Measurements from ENCODE around the gene EVC. TPM values are rescaled to one million over a fixed set of nuclear protein-coding genes. Genes with fewer than 3 reads are reported as not detected.
A peak's percentile ranks its signal among the peaks of the same experiment; 100 is the strongest.

EVC gene
- polyA plus RNA-seq, 4 donors, result 0.22 to 2.4 (median 1.1) TPM

DNA sequence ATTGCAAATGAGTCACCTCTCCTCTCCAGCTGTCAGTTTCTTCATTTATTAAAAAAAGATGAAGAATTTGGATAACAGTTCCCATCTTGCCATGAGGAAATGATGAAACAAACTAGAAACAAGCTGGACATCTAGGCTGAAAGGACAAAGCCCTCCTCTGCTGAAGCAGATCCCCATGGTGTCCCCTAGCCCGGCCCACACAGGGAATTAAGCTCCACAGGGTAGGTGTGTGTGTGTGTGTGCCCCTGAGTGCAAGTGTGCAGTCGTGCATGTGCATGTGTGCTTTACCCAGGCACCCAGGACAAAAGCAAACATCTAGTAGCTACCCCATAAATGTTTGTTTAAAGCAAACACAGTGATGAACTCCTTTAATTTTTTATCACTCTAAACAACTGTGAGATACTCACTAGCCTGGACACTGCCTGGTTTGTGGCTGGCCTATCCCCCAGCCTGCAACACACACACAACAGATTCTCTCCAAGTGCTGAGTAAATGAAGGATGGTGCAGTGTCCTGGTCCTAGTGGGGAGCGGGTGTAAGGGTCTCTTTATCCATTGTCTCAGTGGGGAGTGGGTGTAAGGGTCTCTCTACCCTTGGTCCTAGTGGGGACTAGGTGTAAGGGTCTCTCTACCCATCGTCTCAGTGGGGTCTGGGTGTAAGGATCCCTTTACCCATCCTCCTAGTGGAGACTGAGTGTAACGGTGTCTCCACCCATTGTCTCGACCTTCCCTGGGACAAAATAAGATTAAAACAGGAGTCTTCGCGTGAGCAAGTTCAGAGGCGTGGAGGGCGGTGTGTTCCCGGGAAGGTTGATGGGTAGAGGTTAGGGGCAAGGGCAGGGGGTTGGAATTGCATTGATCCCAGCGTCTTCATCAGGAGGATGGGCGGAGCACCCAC lies 688 bp upstream of the EVC start:
- Histone ChIP-seq H3K36me3 (ENCODE audit: control insufficient read depth in 3 of 3, insufficient read depth in 2 of 3, low read depth in 1 of 3, low read length in 3 of 3) (no peaks in the 10 kb centered on the region), H3K4me1 (ENCODE audit: control insufficient read depth in 3 of 3, insufficient read depth in 2 of 3, low read depth in 1 of 3, low read length in 2 of 3) (peaks cover 0 to 6% (median 0%) of the 10 kb centered on the region in 3 donors), H3K27me3 (ENCODE audit: control insufficient read depth in 3 of 3, insufficient read depth in 3 of 3, low read length in 3 of 3) (peaks cover 4 to 53% (median 9%) of the 10 kb centered on the region in 3 donors), H3K4me3 (ENCODE audit: low read depth in 1 of 3, low read length in 3 of 3) (peak overlapping the region in 1 of 3 donors; percentile 31), H3K9me3 (ENCODE audit: control insufficient read depth in 2 of 2, insufficient read depth in 1 of 2, low read depth in 1 of 2, low read length in 1 of 2) (peaks cover 0 to 6% of the 10 kb centered on the region in 2 donors), H3K27ac (ENCODE audit: low read depth in 1 of 3, low read length in 2 of 3) (peak overlapping the region in 2 of 3 donors; percentile 40 to 46)
- FAIRE-seq (no peak), DNase-seq (no peak)
- 13 to 17% (median 15%) methylated on average over 13 of the region's 13 CpGs for WGBS, 3 donors

DNA sequence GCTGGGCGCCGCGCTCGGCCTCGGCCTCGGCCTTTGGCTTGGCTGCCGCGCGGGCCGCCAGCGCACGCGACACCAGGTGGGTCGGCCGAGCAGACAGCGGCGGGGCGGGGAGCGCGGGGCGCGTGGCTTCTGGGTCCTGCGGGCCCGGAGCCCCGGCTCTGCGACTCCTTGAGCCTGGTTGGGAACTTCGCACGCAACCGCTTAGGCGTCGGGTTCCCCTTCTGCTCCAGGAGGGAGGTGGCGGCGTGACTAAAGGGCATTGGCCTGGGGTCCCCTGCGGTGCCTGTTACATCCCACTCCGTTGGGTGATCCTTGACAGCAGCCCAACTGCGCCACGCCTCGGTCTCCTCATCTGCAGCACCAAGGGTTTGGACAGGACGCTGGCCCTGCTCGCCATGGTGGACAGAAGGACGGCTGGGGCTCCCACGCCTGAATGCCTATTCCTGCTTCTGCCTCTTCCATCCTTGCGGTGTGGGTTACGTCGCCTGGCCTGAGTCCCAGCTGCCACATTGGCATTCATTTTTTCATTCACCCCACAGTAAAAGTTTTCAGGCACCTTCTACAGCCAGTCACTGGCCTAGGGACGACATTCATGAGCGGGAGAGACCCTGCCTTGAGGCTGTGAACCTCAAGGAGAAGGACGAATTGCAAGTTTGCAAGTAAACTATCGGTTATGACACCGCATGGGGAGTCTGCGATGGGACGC lies 631 bp downstream of the EVC start:
- peaks cover 0 to 7% of the 10 kb centered on the region in 2 donors for H3K9me3 ChIP-seq (ENCODE audit: control insufficient read depth in 2 of 2, insufficient read depth in 1 of 2, low read depth in 1 of 2, low read length in 1 of 2)
- H3K4me1 ChIP-seq (ENCODE audit: control insufficient read depth in 3 of 3, insufficient read depth in 2 of 3, low read depth in 1 of 3, low read length in 2 of 3), result peaks cover 0 to 6% (median 0%) of the 10 kb centered on the region in 3 donors
- H3K27me3 ChIP-seq (ENCODE audit: control insufficient read depth in 3 of 3, insufficient read depth in 3 of 3, low read length in 3 of 3), result peaks cover 4 to 53% (median 9%) of the 10 kb centered on the region in 3 donors
- H3K27ac ChIP-seq (ENCODE audit: low read depth in 1 of 3, low read length in 2 of 3), result no peak overlapping the region
- peak in 1 of 2 donors; percentile 24 for DNase-seq
- no peaks in the 10 kb centered on the region for H3K36me3 ChIP-seq (ENCODE audit: control insufficient read depth in 3 of 3, insufficient read depth in 2 of 3, low read depth in 1 of 3, low read length in 3 of 3)
- 17 to 28% (median 26%) methylated on average over 40 to 52 of the region's 52 CpGs for WGBS, 3 donors
- FAIRE-seq, result no peak
- peak overlapping the region in 2 of 3 donors; percentile 24 to 32 for H3K4me3 ChIP-seq (ENCODE audit: low read depth in 1 of 3, low read length in 3 of 3)

DNA sequence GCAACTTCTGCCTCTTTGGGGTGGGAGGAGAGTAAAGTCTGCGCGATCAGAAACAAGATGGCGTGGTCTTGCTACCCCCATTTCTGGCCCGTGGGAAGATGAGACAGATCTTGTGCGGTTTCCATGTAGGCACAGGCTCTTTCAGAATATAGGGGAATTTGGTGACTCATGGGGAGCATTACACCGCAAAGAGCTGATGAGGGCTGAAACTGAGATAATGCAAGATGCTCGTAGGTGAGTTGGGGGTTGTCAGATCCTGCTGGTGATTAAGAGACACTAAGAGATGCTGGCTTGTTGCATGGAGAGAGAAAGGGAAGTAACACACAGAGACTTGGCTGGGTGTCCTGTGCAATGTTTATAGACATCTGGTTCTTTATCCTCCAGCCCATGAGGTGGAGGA lies 1.5 kb downstream of the EVC start:
- H3K4me3 ChIP-seq (ENCODE audit: low read depth in 1 of 3, low read length in 3 of 3), result no peak overlapping the region
- H3K27ac ChIP-seq (ENCODE audit: low read depth in 1 of 3, low read length in 2 of 3), result no peak overlapping the region
- H3K36me3 ChIP-seq (ENCODE audit: control insufficient read depth in 3 of 3, insufficient read depth in 2 of 3, low read depth in 1 of 3, low read length in 3 of 3), result no peaks in the 10 kb centered on the region
- DNase-seq (no peak), FAIRE-seq (no peak)
- 77 to 83% (median 82%) methylated on average over 7 of the region's 7 CpGs for WGBS, 3 donors
- H3K4me1 ChIP-seq (ENCODE audit: control insufficient read depth in 3 of 3, insufficient read depth in 2 of 3, low read depth in 1 of 3, low read length in 2 of 3), result peaks cover 0 to 6% (median 0%) of the 10 kb centered on the region in 3 donors
- peaks cover 2 to 45% (median 9%) of the 10 kb centered on the region in 3 donors for H3K27me3 ChIP-seq (ENCODE audit: control insufficient read depth in 3 of 3, insufficient read depth in 3 of 3, low read length in 3 of 3)
- peaks cover 0 to 7% of the 10 kb centered on the region in 2 donors for H3K9me3 ChIP-seq (ENCODE audit: control insufficient read depth in 2 of 2, insufficient read depth in 1 of 2, low read depth in 1 of 2, low read length in 1 of 2)

DNA sequence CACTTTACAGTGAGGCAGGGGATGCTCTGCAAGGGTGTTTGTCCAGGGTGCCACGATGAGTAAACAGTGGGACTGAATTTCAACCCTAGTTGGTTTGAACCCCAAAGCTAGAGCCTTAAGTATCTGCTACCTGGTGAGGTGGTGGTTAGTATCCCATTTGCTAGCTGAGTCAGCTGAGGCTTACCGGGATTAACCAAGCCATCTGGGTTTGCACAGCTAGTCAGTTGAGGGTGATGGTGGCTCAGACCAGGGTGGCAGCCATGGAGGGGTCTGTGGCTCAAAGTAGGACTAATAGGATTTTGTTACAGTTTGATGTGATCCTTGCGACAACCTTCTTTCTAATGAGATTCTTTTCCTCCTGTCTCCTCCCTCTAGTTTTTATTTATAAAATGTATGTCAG lies 1.9 kb downstream of the EVC start:
- peaks cover 2 to 41% (median 9%) of the 10 kb centered on the region in 3 donors for H3K27me3 ChIP-seq (ENCODE audit: control insufficient read depth in 3 of 3, insufficient read depth in 3 of 3, low read length in 3 of 3)
- H3K27ac ChIP-seq (ENCODE audit: low read depth in 1 of 3, low read length in 2 of 3), result no peak overlapping the region
- FAIRE-seq, result no peak
- H3K36me3 ChIP-seq (ENCODE audit: control insufficient read depth in 3 of 3, insufficient read depth in 2 of 3, low read depth in 1 of 3, low read length in 3 of 3), result no peaks in the 10 kb centered on the region
- peaks cover 0 to 2% (median 0%) of the 10 kb centered on the region in 3 donors for H3K4me1 ChIP-seq (ENCODE audit: control insufficient read depth in 3 of 3, insufficient read depth in 2 of 3, low read depth in 1 of 3, low read length in 2 of 3)
- DNase-seq, result no peak
- 80 to 89% (median 82%) methylated on average over 3 of the region's 3 CpGs for WGBS, 3 donors
- H3K4me3 ChIP-seq (ENCODE audit: low read depth in 1 of 3, low read length in 3 of 3), result no peak overlapping the region
- H3K9me3 ChIP-seq (ENCODE audit: control insufficient read depth in 2 of 2, insufficient read depth in 1 of 2, low read depth in 1 of 2, low read length in 1 of 2), result peaks cover 0 to 7% of the 10 kb centered on the region in 2 donors

DNA sequence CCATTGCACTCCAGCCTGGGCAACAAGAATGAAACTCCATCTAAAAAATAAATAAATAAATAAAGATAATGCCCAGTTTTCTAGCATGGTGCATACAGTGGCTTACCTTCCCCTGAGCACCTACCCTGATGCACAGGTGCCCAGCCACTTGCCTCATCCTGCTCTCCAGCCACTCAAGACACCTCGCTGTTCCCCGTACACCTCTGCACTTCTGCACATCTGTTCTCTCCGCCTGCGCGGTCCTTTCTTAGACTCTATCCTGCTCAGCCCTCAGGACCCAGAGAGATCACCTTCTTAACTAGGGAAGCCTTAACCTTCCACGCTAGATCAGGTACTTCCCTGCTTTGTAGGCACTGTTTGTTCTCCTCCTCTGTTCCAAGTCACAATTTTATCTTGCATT lies 2.9 kb downstream of the EVC start:
- Histone ChIP-seq H3K4me3 (ENCODE audit: low read depth in 1 of 3, low read length in 3 of 3) (no peak overlapping the region), H3K27ac (ENCODE audit: low read depth in 1 of 3, low read length in 2 of 3) (no peak overlapping the region), H3K9me3 (ENCODE audit: control insufficient read depth in 2 of 2, insufficient read depth in 1 of 2, low read depth in 1 of 2, low read length in 1 of 2) (peaks cover 0 to 7% of the 10 kb centered on the region in 2 donors), H3K27me3 (ENCODE audit: control insufficient read depth in 3 of 3, insufficient read depth in 3 of 3, low read length in 3 of 3) (peaks cover 2 to 36% (median 9%) of the 10 kb centered on the region in 3 donors), H3K4me1 (ENCODE audit: control insufficient read depth in 3 of 3, insufficient read depth in 2 of 3, low read depth in 1 of 3, low read length in 2 of 3) (no peaks in the 10 kb centered on the region), H3K36me3 (ENCODE audit: control insufficient read depth in 3 of 3, insufficient read depth in 2 of 3, low read depth in 1 of 3, low read length in 3 of 3) (no peaks in the 10 kb centered on the region)
- DNase-seq, result no peak
- WGBS, 3 donors, result 78 to 89% (median 87%) methylated on average over 6 of the region's 6 CpGs
- FAIRE-seq, result no peak

DNA sequence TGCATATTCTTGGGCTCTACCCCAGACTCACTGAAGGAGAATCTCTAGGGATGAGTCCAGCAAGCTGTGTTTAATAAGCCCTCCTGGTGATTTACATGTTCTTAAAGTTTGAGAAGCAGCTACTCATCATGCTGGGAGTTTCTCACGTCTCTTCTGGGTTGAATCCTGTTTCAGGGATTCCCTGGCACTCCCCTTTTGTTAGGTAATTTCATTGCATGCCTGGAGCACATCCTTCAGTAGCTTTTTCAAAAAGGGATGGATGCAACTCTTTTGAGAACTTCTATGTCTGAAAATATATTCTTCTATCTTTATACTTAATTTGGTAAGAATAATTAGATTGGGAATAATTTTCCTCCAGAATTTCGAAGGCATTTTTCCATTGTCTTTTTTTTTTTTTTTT lies 4.4 kb downstream of the EVC start:
- DNase-seq (no peak), FAIRE-seq (no peak)
- Histone ChIP-seq H3K36me3 (ENCODE audit: control insufficient read depth in 3 of 3, insufficient read depth in 2 of 3, low read depth in 1 of 3, low read length in 3 of 3) (peaks cover 0 to under 1% (median 0%) of the 10 kb centered on the region in 3 donors), H3K9me3 (ENCODE audit: control insufficient read depth in 2 of 2, insufficient read depth in 1 of 2, low read depth in 1 of 2, low read length in 1 of 2) (peaks cover 0 to 7% of the 10 kb centered on the region in 2 donors), H3K27me3 (ENCODE audit: control insufficient read depth in 3 of 3, insufficient read depth in 3 of 3, low read length in 3 of 3) (peaks cover 2 to 22% (median 4%) of the 10 kb centered on the region in 3 donors), H3K27ac (ENCODE audit: low read depth in 1 of 3, low read length in 2 of 3) (no peak overlapping the region), H3K4me1 (ENCODE audit: control insufficient read depth in 3 of 3, insufficient read depth in 2 of 3, low read depth in 1 of 3, low read length in 2 of 3) (no peaks in the 10 kb centered on the region), H3K4me3 (ENCODE audit: low read depth in 1 of 3, low read length in 3 of 3) (no peak overlapping the region)
- 52 to 72% (median 62%) methylated on average over 2 of the region's 2 CpGs for WGBS, 3 donors

DNA sequence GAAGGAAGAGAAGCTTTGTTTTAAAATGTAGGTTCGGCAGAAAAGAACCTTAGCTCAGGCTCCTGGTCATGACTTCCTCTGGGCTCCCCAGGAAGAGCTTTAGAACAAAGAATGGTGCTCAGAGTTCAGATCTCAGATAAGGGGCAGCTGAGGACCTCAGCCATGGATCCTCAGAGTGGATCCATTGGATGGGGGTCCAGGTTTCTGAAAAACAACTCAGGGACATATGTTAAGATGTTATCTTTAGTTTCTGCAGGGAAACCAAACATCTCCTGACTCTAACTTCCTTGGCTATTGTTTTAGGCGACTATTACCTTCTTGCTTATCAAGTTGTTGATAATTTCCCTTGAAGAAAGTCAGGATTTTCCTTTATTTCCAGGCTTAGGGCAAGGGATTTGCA lies 5.4 kb downstream of the EVC start:
- H3K4me1 ChIP-seq (ENCODE audit: control insufficient read depth in 3 of 3, insufficient read depth in 2 of 3, low read depth in 1 of 3, low read length in 2 of 3), result no peaks in the 10 kb centered on the region
- H3K4me3 ChIP-seq (ENCODE audit: low read depth in 1 of 3, low read length in 3 of 3), result no peak overlapping the region
- no peak overlapping the region for H3K27ac ChIP-seq (ENCODE audit: low read depth in 1 of 3, low read length in 2 of 3)
- peaks cover 0 to 2% (median 0%) of the 10 kb centered on the region in 3 donors for H3K36me3 ChIP-seq (ENCODE audit: control insufficient read depth in 3 of 3, insufficient read depth in 2 of 3, low read depth in 1 of 3, low read length in 3 of 3)
- no peak for DNase-seq
- 38 to 67% (median 65%) methylated on average over 2 of the region's 2 CpGs for WGBS, 3 donors
- no peak for FAIRE-seq
- H3K9me3 ChIP-seq (ENCODE audit: control insufficient read depth in 2 of 2, insufficient read depth in 1 of 2, low read depth in 1 of 2, low read length in 1 of 2), result peaks cover 0 to 7% of the 10 kb centered on the region in 2 donors
- H3K27me3 ChIP-seq (ENCODE audit: control insufficient read depth in 3 of 3, insufficient read depth in 3 of 3, low read length in 3 of 3), result peaks cover under 1 to 15% (median 2%) of the 10 kb centered on the region in 3 donors

DNA sequence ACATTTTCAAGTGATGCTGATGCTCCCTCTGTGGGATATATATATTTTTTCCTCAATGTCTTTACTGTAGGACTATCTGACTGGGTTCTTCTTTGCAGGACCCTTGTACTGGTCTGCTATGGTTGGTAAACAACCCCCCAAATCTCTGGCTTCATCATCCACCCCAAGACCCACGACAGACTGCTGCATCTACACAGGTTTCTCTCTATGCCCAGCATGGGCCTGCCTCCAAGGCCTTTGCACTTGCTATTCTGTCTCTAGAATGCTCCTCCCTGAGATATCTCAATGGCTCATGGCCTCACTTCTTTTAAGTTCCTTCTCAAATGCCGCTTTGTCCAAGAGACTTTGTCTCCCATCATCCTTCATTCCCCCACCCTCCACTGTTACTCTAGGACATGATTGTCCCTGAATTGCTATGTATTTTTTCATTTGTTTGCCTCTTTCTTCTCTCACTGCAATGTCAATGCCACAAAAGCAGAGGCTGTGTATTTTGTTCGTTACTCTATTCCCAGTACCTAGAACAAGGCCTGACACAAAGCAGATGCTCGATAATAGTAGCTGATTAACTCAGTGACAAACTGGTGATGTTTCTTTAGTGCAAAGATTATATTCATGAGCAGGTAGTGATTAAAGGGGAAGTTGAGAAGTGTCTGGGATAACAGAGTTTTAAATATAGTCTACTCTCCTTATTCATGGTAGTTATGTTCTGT lies 6.6 kb downstream of the EVC start:
- WGBS, 3 donors, result 63 to 87% (median 70%) methylated on average over 4 of the region's 4 CpGs
- no peak for FAIRE-seq
- Histone ChIP-seq H3K4me1 (ENCODE audit: control insufficient read depth in 3 of 3, insufficient read depth in 2 of 3, low read depth in 1 of 3, low read length in 2 of 3) (no peaks in the 10 kb centered on the region), H3K27ac (ENCODE audit: low read depth in 1 of 3, low read length in 2 of 3) (no peak overlapping the region), H3K27me3 (ENCODE audit: control insufficient read depth in 3 of 3, insufficient read depth in 3 of 3, low read length in 3 of 3) (peaks cover 0 to 4% (median 2%) of the 10 kb centered on the region in 3 donors), H3K4me3 (ENCODE audit: low read depth in 1 of 3, low read length in 3 of 3) (no peak overlapping the region), H3K36me3 (ENCODE audit: control insufficient read depth in 3 of 3, insufficient read depth in 2 of 3, low read depth in 1 of 3, low read length in 3 of 3) (peaks cover 0 to 2% (median 0%) of the 10 kb centered on the region in 3 donors), H3K9me3 (ENCODE audit: control insufficient read depth in 2 of 2, insufficient read depth in 1 of 2, low read depth in 1 of 2, low read length in 1 of 2) (peaks cover 0 to 7% of the 10 kb centered on the region in 2 donors)
- DNase-seq, result no peak

Measured in small intestine (tissue), 7 donors.